HCT116 (cell line): Measurements from ENCODE around the gene VIPR2. TPM values are rescaled to one million over a fixed set of nuclear protein-coding genes. Genes with fewer than 3 reads are reported as not detected.
"Not testable (repeated sequence)": the region's sequence is repeated elsewhere in the genome, so short reads cannot be mapped to it uniquely, and the experiment has no call there.

ENCODE experiments used
- ATAC-seq: fragments of 200-7000 bp; cut with Tn5 transposase; 2 replicates; pipeline ENCODE4 v1.9.1; 2020; ENCODE audit warnings: mild to moderate bottlenecking, moderate library complexity
- BruUV-seq: library from RNA; stranded (reverse); fragments of 400-500 nt; replicated peaks from 2 replicates; lab custom pipeline; 2021; lab: Mats Ljungman, UMichigan
- CTCF ChIA-PET: fragments of 300-600 bp; sonication (Branson Sonifier 250); formaldehyde crosslinking; loops from one replicate; lab custom pipeline; 2021; ENCODE audit warnings: antibody characterized with exemption; lab: Charles Lee
- POLR2A ChIA-PET: fragments of 300-600, 350-600 bp; sonication (Branson Sonifier 250); formaldehyde crosslinking; loops from one replicate; lab custom pipeline; 2021; ENCODE audit warnings: antibody characterized with exemption; lab: Charles Lee
- RAD21 ChIA-PET, 2 experiments: fragments of 300-600 bp; sonication (Branson Sonifier 250); formaldehyde crosslinking; loops; one replicate each; lab custom pipeline; 2023; ENCODE audit warnings: low total read pairs in 2 of 2; ENCODE audit not compliant: uncharacterized antibody in 2 of 2, unreplicated experiment in 2 of 2, low non-redundant PET in 1 of 2; lab: Charles Lee
- DNase-seq: peaks from one replicate; pipeline ENCODE4 v3.0.0-alpha.2; 2010; ENCODE audit warnings: low read depth, low spot score
- H2AFZ ChIP-seq: fragments of 200-600 bp; shearing (Covaris generic), sonication (generic); 2 replicates; pipeline ENCODE4 v1.6.1; 2017; ENCODE audit warnings: low read depth, mixed run types, mixed read lengths, antibody characterized with exemption, low read length; ENCODE audit not compliant: poor library complexity, severe bottlenecking
- H3K27ac ChIP-seq: 2 replicates; pipeline ENCODE4 v1.5.1; 2012; ENCODE audit warnings: low read depth, low read length
- H3K27me3 ChIP-seq: fragments of 200-600 bp; sonication (generic); 2 replicates; pipeline ENCODE4 v1.6.1; 2016; ENCODE audit warnings: mixed run types, low read length, mixed read lengths; ENCODE audit not compliant: insufficient read depth
- H3K36me3 ChIP-seq, 2 experiments: fragments of 200-500 bp in 1 of 2; fragments of 200-600 bp in 1 of 2; sonication (Bioruptor generic) in 1 of 2; sonication (generic) in 1 of 2; 2 replicates each; pipeline versions ENCODE4 v1.5.1 to v1.6.1; 2014 to 2016; ENCODE audit warnings: low read length in 2 of 2, inconsistent platforms in 1 of 2, mixed read lengths in 1 of 2, mixed run types in 1 of 2; ENCODE audit not compliant: insufficient read depth in 2 of 2, control insufficient read depth in 1 of 2
- H3K4me1 ChIP-seq, 2 experiments: fragments of 200-600 bp in 1 of 2; sonication (generic) in 1 of 2; 2 replicates each; pipeline versions ENCODE4 v1.5.1 to v1.6.1; 2012 to 2017; ENCODE audit warnings: low read length in 2 of 2, inconsistent platforms in 1 of 2, mild to moderate bottlenecking in 1 of 2, mixed read lengths in 1 of 2, mixed run types in 1 of 2, moderate library complexity in 1 of 2; ENCODE audit not compliant: insufficient read depth in 2 of 2, control insufficient read depth in 1 of 2
- H3K4me2 ChIP-seq: fragments of 200-600 bp; sonication (generic); 2 replicates; pipeline ENCODE4 v1.6.1; 2017; ENCODE audit warnings: mixed run types, low read length, mixed read lengths
- H3K4me3 ChIP-seq, 2 experiments: fragments of 200-600 bp in 1 of 2; sonication (generic) in 1 of 2; replicated peaks in 1 of 2; 2 replicates each; pipeline ENCODE4 v1.5.1; 2011 to 2016; ENCODE audit warnings: low read length in 2 of 2, control low read depth in 1 of 2, low read depth in 1 of 2, mild to moderate bottlenecking in 1 of 2, mixed read lengths in 1 of 2, mixed run types in 1 of 2
- H3K79me2 ChIP-seq: fragments of 200-600 bp; sonication (generic); 2 replicates; pipeline ENCODE4 v1.6.1; 2017; ENCODE audit warnings: mild to moderate bottlenecking, mixed run types, low read length, moderate library complexity, mixed read lengths; ENCODE audit not compliant: insufficient read depth
- H3K9ac ChIP-seq: fragments of 200-600 bp; sonication (generic); 2 replicates; pipeline ENCODE4 v1.6.1; 2016; ENCODE audit warnings: low read length, mixed read lengths
- H3K9me2 ChIP-seq: fragments of 200-600 bp; sonication (generic), shearing (Covaris generic); 2 replicates; pipeline ENCODE4 v1.6.1; 2017; ENCODE audit warnings: mixed run types, mild to moderate bottlenecking, moderate library complexity; ENCODE audit not compliant: insufficient read depth
- H3K9me3 ChIP-seq, 2 experiments: fragments of 200-500 bp in 1 of 2; fragments of 200-600 bp in 1 of 2; sonication (Bioruptor generic) in 1 of 2; sonication (generic) in 1 of 2; 2 replicates each; pipeline ENCODE4 v1.6.1; 2014 to 2017; ENCODE audit warnings: low read length in 2 of 2, mixed read lengths in 2 of 2, inconsistent platforms in 1 of 2, low read depth in 1 of 2, mild to moderate bottlenecking in 1 of 2, mixed run types in 1 of 2, moderate library complexity in 1 of 2; ENCODE audit not compliant: control insufficient read depth in 1 of 2, insufficient read depth in 1 of 2
- H4K20me1 ChIP-seq: fragments of 200-600 bp; sonication (generic), shearing (Covaris generic); 2 replicates; pipeline ENCODE4 v1.6.1; 2017; ENCODE audit warnings: mixed run types, mild to moderate bottlenecking, moderate library complexity; ENCODE audit not compliant: insufficient read depth
- EGR1 ChIP-seq: IDR thresholded peaks from 2 replicates; pipeline ENCODE4 v1.6.1; 2012; ENCODE audit warnings: low read depth
- EZH2 ChIP-seq: fragments of 200-600 bp; sonication (generic); IDR thresholded peaks from 2 replicates; pipeline ENCODE4 v1.6.1; 2017; ENCODE audit warnings: antibody characterized with exemption, mixed run types
- SRF ChIP-seq: IDR thresholded peaks from 2 replicates; pipeline ENCODE4 v1.6.1; 2012; ENCODE audit warnings: low read depth
- TCF7L2 ChIP-seq: IDR thresholded peaks from 2 replicates; pipeline ENCODE4 v1.7.0; 2011; ENCODE audit warnings: borderline replicate concordance, inconsistent platforms; ENCODE audit not compliant: insufficient read depth, insufficient read length; ENCODE audit errors: extremely low read depth
- ZNF274 ChIP-seq: fragments of 200-500 bp; sonication (Bioruptor generic); IDR thresholded peaks from 2 replicates; pipeline ENCODE4 v1.6.1; 2014; ENCODE audit warnings: mild to moderate bottlenecking, low read depth, low read length, inconsistent platforms
- intact Hi-C: fragments of 100-400 bp; cut with micrococcal nuclease; formaldehyde crosslinking; loops from 2 replicates; pipeline ENCODE4 v1.10.0; 2022
- total RNA-seq: library from RNA; stranded (reverse); gene quantifications from one replicate; pipeline ENCODE4 v1.2.1, GENCODE V29; 2021; ENCODE audit not compliant: unreplicated experiment
- TF ChIP-seq, protein P1 (sequence below): IDR thresholded peaks from 2 replicates; pipeline ENCODE4 v1.6.1; 2012; ENCODE audit warnings: low read depth

Gene VIPR2
- total RNA-seq, 1 experiment from 2014 or later, result 0.10 TPM

DNA sequence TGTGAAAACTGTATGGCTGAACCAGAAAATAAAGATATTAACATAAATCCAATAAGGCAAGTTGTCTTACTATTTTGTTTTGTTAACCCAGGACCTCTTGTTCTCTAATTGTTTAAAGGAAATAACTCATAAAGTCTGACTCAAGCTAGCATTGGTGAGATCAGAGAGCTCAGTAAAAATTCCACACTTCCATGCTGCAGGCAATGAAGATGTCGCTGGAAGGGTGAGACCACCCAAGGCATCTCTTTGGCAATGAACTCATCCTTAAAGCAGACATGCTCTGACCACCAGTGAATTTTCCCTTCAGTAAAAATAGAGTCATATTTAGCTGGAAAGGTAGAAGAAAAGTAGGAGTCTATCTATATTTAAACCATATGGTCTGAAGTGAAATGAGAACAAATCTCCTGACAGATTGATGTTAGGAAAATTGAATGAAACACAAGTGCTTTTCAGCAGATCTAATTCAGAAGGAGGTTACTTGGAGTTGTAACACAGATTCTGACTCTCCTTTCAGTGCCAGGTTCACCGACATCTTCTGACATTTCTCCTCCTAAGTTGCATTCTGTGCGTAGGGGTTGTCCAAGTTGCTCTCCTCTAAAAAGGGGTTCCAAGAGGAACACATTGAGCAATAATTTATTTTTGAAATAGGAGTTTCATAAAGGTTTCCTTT is 32.8 kb upstream of the VIPR2 start (continued):
- TF ChIP-seq, protein P1, sequence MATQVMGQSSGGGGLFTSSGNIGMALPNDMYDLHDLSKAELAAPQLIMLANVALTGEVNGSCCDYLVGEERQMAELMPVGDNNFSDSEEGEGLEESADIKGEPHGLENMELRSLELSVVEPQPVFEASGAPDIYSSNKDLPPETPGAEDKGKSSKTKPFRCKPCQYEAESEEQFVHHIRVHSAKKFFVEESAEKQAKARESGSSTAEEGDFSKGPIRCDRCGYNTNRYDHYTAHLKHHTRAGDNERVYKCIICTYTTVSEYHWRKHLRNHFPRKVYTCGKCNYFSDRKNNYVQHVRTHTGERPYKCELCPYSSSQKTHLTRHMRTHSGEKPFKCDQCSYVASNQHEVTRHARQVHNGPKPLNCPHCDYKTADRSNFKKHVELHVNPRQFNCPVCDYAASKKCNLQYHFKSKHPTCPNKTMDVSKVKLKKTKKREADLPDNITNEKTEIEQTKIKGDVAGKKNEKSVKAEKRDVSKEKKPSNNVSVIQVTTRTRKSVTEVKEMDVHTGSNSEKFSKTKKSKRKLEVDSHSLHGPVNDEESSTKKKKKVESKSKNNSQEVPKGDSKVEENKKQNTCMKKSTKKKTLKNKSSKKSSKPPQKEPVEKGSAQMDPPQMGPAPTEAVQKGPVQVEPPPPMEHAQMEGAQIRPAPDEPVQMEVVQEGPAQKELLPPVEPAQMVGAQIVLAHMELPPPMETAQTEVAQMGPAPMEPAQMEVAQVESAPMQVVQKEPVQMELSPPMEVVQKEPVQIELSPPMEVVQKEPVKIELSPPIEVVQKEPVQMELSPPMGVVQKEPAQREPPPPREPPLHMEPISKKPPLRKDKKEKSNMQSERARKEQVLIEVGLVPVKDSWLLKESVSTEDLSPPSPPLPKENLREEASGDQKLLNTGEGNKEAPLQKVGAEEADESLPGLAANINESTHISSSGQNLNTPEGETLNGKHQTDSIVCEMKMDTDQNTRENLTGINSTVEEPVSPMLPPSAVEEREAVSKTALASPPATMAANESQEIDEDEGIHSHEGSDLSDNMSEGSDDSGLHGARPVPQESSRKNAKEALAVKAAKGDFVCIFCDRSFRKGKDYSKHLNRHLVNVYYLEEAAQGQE, result no peak
- no peak for TF ChIP-seq EGR1
- TF ChIP-seq, all 23 proteins: peak for 0

GRCh38 chr7:159175792-159176191 is 31.1 kb upstream of the VIPR2 start:
- no peaks in the 10 kb centered on the region for H3K36me3 ChIP-seq
- DNase-seq, result no peak
- TF ChIP-seq ZNF274 (no peak), TCF7L2 (no peak), EZH2 (no peak), SRF (no peak)
- TF ChIP-seq, protein P1, result no peak
- H3K27ac ChIP-seq, result no peak overlapping the region
- no peaks in the 10 kb centered on the region for H3K4me1 ChIP-seq
- no peaks in the 10 kb centered on the region for H3K9me3 ChIP-seq
- ChIA-PET RAD21 (no interaction called here), POLR2A (no interaction called here), CTCF (no interaction called here)
- H3K9ac ChIP-seq, result no peak overlapping the region
- no TSS peak for BruUV-seq
- no peaks in the 10 kb centered on the region for H3K79me2 ChIP-seq
- H4K20me1 ChIP-seq, result no peaks in the 10 kb centered on the region
- no peak overlapping the region for H3K4me3 ChIP-seq
- intact Hi-C loops, result no loop called here
- no peak overlapping the region for H2AFZ ChIP-seq
- no peaks in the 10 kb centered on the region for H3K9me2 ChIP-seq
- H3K4me2 ChIP-seq, result no peak overlapping the region
- no peak for ATAC-seq
- no peaks in the 10 kb centered on the region for H3K27me3 ChIP-seq

DNA sequence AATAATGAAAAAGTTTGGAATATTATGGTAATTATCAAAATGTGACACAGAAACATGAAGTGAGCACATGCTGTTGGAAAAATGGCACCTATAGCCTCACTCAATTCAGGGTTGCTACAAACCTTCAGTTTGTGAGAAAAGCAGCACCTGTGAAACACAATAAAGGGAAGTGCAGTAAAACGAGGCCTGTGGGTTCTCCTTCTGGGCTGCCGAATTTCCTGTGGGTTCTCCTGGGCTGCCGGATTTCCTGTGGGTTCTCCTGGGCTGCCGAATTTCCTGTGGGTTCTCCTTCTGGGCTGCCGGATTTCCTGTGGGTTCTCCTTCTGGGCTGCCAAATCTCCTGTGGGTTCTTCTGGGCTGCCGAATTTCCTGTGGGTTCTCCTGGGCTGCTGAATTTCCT is 30.4 kb upstream of the VIPR2 start:
- DNase-seq, CTCF ChIA-PET, H3K4me1 ChIP-seq, ATAC-seq, H3K4me3 ChIP-seq, H3K9me3 ChIP-seq, H3K9me2 ChIP-seq, H3K4me2 ChIP-seq, BruUV-seq, RAD21 ChIA-PET, H3K79me2 ChIP-seq, H3K36me3 ChIP-seq, intact Hi-C loops, H3K27me3 ChIP-seq, H3K9ac ChIP-seq, H4K20me1 ChIP-seq, H2AFZ ChIP-seq, POLR2A ChIA-PET, H3K27ac ChIP-seq: not testable (repeated sequence)
